ENCODE data around the gene CACNA1I. TPM values are rescaled to one million over a fixed set of nuclear protein-coding genes. Genes with fewer than 3 reads are reported as not detected.

Gene CACNA1I
- total RNA-seq, 1 donor from 2014 or later, result 0.11 TPM

DNA sequence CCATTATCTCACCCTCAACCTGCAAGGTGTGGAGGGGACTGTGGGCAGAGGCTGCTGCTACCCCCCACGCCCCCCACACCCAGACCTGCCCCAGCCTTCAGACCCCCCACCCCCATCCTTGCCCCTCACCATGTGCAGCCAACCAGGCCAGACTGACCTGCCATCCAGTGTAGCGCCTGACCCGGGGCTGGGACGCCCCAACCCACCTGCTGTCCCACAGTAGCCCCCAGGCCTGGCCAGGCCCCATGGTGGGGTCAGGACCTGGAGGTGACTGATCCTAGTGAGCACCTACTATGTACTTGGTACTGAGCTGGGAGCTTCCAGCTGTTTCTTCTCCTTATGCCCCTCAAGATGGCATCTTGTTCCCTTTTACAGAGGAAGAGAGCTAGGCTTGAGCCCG, 113.1 kb downstream of the CACNA1I start:
- H3F3A ChIP-seq (ENCODE audit: low read depth), result no peaks in the 10 kb centered on the region
- DNase-seq (ENCODE audit: low spot score), result no peak
- H2AFZ ChIP-seq (replicated peaks), result no peak overlapping the region
- no peak overlapping the region for H3K9ac ChIP-seq
- Mint-ChIP-seq H3K9me3 (no peaks in the 10 kb centered on the region), H3K27ac (no peak overlapping the region), H3K27me3 (ENCODE audit: insufficient read depth, low read depth) (peaks cover 2% of the 10 kb centered on the region), H3K36me3 (no peaks in the 10 kb centered on the region), H3K4me1 (peaks cover 13% of the 10 kb centered on the region), H3K4me3 (no peak overlapping the region)
- H4K20me1 ChIP-seq (ENCODE audit: low read depth), result no peaks in the 10 kb centered on the region
- no peaks in the 10 kb centered on the region for H3K79me2 ChIP-seq (ENCODE audit: low read depth)
- no peaks in the 10 kb centered on the region for H3K36me3 ChIP-seq
- H3K9me3 ChIP-seq (ENCODE audit: low read depth), result no peaks in the 10 kb centered on the region
- H3K27ac ChIP-seq, result no peak overlapping the region
- TF ChIP-seq, protein P1, sequence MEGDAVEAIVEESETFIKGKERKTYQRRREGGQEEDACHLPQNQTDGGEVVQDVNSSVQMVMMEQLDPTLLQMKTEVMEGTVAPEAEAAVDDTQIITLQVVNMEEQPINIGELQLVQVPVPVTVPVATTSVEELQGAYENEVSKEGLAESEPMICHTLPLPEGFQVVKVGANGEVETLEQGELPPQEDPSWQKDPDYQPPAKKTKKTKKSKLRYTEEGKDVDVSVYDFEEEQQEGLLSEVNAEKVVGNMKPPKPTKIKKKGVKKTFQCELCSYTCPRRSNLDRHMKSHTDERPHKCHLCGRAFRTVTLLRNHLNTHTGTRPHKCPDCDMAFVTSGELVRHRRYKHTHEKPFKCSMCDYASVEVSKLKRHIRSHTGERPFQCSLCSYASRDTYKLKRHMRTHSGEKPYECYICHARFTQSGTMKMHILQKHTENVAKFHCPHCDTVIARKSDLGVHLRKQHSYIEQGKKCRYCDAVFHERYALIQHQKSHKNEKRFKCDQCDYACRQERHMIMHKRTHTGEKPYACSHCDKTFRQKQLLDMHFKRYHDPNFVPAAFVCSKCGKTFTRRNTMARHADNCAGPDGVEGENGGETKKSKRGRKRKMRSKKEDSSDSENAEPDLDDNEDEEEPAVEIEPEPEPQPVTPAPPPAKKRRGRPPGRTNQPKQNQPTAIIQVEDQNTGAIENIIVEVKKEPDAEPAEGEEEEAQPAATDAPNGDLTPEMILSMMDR (IDR thresholded peaks at IDR 0.05), result no peak
- TF ChIP-seq EZH2phosphoT487 (IDR thresholded peaks at IDR 0.05), result no peak
- TF ChIP-seq EZH2 (IDR thresholded peaks at IDR 0.05), result no peak
- no peaks in the 10 kb centered on the region for H3K4me1 ChIP-seq
- no peak overlapping the region for H3K4me3 ChIP-seq
- no peaks in the 10 kb centered on the region for H3K27me3 ChIP-seq
- H3K4me2 ChIP-seq, result no peak overlapping the region

DNA sequence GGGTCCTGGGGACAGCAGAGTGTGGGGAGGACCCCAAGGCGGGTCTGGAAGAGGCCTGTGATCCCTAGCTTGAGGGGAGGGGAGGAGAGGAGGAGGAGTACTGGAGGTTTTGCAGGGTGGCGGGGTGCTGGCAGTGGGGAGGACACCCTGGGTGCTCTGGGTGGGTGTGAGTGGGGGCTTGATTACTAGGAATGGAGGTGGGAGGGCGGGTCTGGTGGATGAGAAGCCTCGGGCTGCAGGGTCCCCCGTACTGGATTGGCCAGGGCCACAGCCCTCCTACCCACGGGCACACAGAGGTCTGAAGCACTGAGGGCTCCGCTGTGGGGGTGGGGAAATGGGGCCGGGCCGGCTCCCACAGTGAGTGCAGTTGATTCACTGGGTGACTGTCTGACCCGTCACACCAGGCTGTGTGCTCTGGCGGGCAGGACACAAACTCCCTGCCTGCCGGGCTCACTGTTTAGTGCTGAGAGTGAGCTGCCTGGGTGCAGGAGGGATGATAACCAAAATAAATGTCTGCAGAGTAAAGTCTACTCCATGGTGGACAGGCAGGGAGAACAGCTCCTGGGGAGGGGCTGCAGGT, 114.2 kb downstream of the CACNA1I start:
- peaks cover 2% of the 10 kb centered on the region for H3K27me3 Mint-ChIP-seq (ENCODE audit: insufficient read depth, low read depth)
- Histone ChIP-seq H3K27me3 (no peaks in the 10 kb centered on the region), H2AFZ (replicated peaks) (no peak overlapping the region), H3K9me3 (ENCODE audit: low read depth) (no peaks in the 10 kb centered on the region), H3K4me2 (no peak overlapping the region), H3K36me3 (no peaks in the 10 kb centered on the region), H4K20me1 (ENCODE audit: low read depth) (no peaks in the 10 kb centered on the region), H3K79me2 (ENCODE audit: low read depth) (no peaks in the 10 kb centered on the region), H3K4me1 (peaks cover 6% of the 10 kb centered on the region), H3F3A (ENCODE audit: low read depth) (no peaks in the 10 kb centered on the region), H3K27ac (no peak overlapping the region), H3K9ac (no peak overlapping the region), H3K4me3 (no peak overlapping the region)
- no peak overlapping the region for H3K4me3 Mint-ChIP-seq
- no peaks in the 10 kb centered on the region for H3K36me3 Mint-ChIP-seq
- H3K4me1 Mint-ChIP-seq, result peaks cover 23% of the 10 kb centered on the region
- no peaks in the 10 kb centered on the region for H3K9me3 Mint-ChIP-seq
- no peak for DNase-seq (ENCODE audit: low spot score)
- H3K27ac Mint-ChIP-seq, result peak overlapping the region; percentile 82
- TF ChIP-seq EZH2phosphoT487 (IDR thresholded peaks at IDR 0.05) (no peak), EZH2 (IDR thresholded peaks at IDR 0.05) (no peak)
- TF ChIP-seq, protein P1 (IDR thresholded peaks at IDR 0.05), result no peak

DNA sequence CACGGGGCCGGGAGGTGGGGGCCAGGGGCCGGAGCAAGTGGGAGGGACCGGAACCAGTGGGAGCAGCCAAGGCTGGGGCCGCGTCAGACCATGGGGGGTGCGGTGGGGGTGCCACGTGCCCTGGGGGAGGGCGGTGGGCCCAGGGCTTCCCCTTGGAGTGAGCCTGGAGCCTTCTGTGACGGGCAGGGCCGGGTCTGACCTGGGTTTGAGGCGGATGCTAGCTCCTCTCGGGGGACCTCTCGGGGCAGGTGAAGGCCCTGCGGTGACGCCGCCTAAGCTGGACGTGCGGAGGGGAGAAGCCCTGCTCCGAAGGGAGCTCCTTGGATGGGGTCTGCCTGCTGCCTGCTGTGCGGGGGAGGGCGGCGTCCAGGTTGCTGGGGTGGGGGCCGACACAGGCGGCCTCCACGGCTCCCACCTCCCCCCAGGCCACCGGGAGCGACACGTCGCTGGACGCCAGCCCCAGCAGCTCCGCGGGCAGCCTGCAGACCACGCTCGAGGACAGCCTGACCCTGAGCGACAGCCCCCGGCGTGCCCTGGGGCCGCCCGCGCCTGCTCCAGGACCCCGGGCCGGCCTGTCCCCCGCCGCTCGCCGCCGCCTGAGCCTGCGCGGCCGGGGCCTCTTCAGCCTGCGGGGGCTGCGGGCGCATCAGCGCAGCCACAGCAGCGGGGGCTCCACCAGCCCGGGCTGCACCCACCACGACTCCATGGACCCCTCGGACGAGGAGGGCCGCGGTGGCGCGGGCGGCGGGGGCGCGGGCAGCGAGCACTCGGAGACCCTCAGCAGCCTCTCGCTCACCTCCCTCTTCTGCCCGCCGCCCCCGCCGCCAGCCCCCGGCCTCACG, 115.0 kb downstream of the CACNA1I start:
- Mint-ChIP-seq H3K27ac (no peak overlapping the region), H3K4me3 (no peak overlapping the region), H3K4me1 (peaks cover 31% of the 10 kb centered on the region), H3K27me3 (ENCODE audit: insufficient read depth, low read depth) (peaks cover 2% of the 10 kb centered on the region), H3K9me3 (no peaks in the 10 kb centered on the region), H3K36me3 (no peaks in the 10 kb centered on the region)
- no peak overlapping the region for H2AFZ ChIP-seq (replicated peaks)
- no peaks in the 10 kb centered on the region for H3K9me3 ChIP-seq (ENCODE audit: low read depth)
- no peaks in the 10 kb centered on the region for H3K36me3 ChIP-seq
- DNase-seq (ENCODE audit: low spot score), result no peak
- no peak overlapping the region for H3K9ac ChIP-seq
- H3K27ac ChIP-seq, result no peak overlapping the region
- peaks cover 12% of the 10 kb centered on the region for H3K4me1 ChIP-seq
- TF ChIP-seq EZH2 (IDR thresholded peaks at IDR 0.05) (no peak), EZH2phosphoT487 (IDR thresholded peaks at IDR 0.05) (no peak)
- TF ChIP-seq, protein P1 (IDR thresholded peaks at IDR 0.05), result no peak
- no peak overlapping the region for H3K4me2 ChIP-seq
- no peaks in the 10 kb centered on the region for H3K27me3 ChIP-seq
- H3F3A ChIP-seq (ENCODE audit: low read depth), result peaks cover 7% of the 10 kb centered on the region
- H4K20me1 ChIP-seq (ENCODE audit: low read depth), result no peaks in the 10 kb centered on the region
- H3K4me3 ChIP-seq, result no peak overlapping the region
- no peaks in the 10 kb centered on the region for H3K79me2 ChIP-seq (ENCODE audit: low read depth)
